H9 (cell line): ENCODE data around the gene USP26. TPM values are rescaled to one million over a fixed set of nuclear protein-coding genes. Genes with fewer than 3 reads are reported as not detected.

Experiments
- DNase-seq: peaks from one replicate; pipeline ENCODE4 v3.0.0-alpha.2; 2017
- H2AFZ ChIP-seq: one replicate; pipeline ENCODE4 v1.6.1; 2013; ENCODE audit warnings: mild to moderate bottlenecking, low read length, control low read depth, moderate library complexity
- H2AK5ac ChIP-seq: 2 replicates; pipeline ENCODE4 v1.6.1; 2013; ENCODE audit warnings: low read length, control low read depth, mixed read lengths; ENCODE audit not compliant: insufficient read length
- H2BK120ac ChIP-seq: one replicate; pipeline ENCODE4 v1.6.1; 2013; ENCODE audit warnings: low read depth, mild to moderate bottlenecking, low read length, control low read depth, inconsistent platforms; ENCODE audit not compliant: poor library complexity, severe bottlenecking
- H2BK12ac ChIP-seq: 2 replicates; pipeline ENCODE4 v1.6.1; 2013; ENCODE audit warnings: low read length, control low read depth, mixed read lengths, low read depth; ENCODE audit not compliant: insufficient read length
- H2BK15ac ChIP-seq: 2 replicates; pipeline ENCODE4 v1.6.1; 2013; ENCODE audit warnings: low read depth, low read length, control low read depth
- H2BK20ac ChIP-seq: one replicate; pipeline ENCODE4 v1.6.1; 2013; ENCODE audit warnings: low read depth, mild to moderate bottlenecking, low read length, control low read depth, inconsistent platforms; ENCODE audit not compliant: poor library complexity, severe bottlenecking
- H2BK5ac ChIP-seq: 2 replicates; pipeline ENCODE4 v1.6.1; 2013; ENCODE audit warnings: low read length, control low read depth, mixed read lengths; ENCODE audit not compliant: insufficient read length
- H3K14ac ChIP-seq: 2 replicates; pipeline ENCODE4 v1.6.1; 2013; ENCODE audit warnings: low read length, control low read depth; ENCODE audit not compliant: insufficient read depth
- H3K18ac ChIP-seq: 2 replicates; pipeline ENCODE4 v1.6.1; 2013; ENCODE audit warnings: low read depth, mild to moderate bottlenecking, mixed read lengths, low read length, control low read depth; ENCODE audit not compliant: insufficient read length
- H3K23ac ChIP-seq: 2 replicates; pipeline ENCODE4 v1.6.1; 2013; ENCODE audit warnings: low read length, control low read depth, mixed read lengths, low read depth; ENCODE audit not compliant: insufficient read length
- H3K23me2 ChIP-seq: 2 replicates; pipeline ENCODE4 v1.6.1; 2013; ENCODE audit warnings: low read depth, mild to moderate bottlenecking, mixed read lengths, low read length, control low read depth; ENCODE audit not compliant: insufficient read length, poor library complexity, severe bottlenecking
- H3K27ac ChIP-seq: 2 replicates; pipeline ENCODE4 v1.5.1; 2013; ENCODE audit warnings: low read length, control low read depth, mixed read lengths, low read depth; ENCODE audit not compliant: insufficient read length
- H3K27me3 ChIP-seq: 2 replicates; pipeline ENCODE4 v1.6.1; 2013; ENCODE audit warnings: low read length, control low read depth, inconsistent platforms; ENCODE audit not compliant: insufficient read depth
- H3K4ac ChIP-seq: 2 replicates; pipeline ENCODE4 v1.6.1; 2013; ENCODE audit warnings: low read depth, mild to moderate bottlenecking, control low read depth, inconsistent platforms, low read length, moderate library complexity
- H3K4me1 ChIP-seq: 2 replicates; pipeline ENCODE4 v1.6.1; 2013; ENCODE audit warnings: low read length, control low read depth, inconsistent platforms; ENCODE audit not compliant: insufficient read depth
- H3K4me2 ChIP-seq: 2 replicates; pipeline ENCODE4 v1.6.1; 2013; ENCODE audit warnings: low read length, control low read depth, mixed read lengths; ENCODE audit not compliant: insufficient read length, insufficient read depth
- H3K56ac ChIP-seq: 2 replicates; pipeline ENCODE4 v1.6.1; 2013; ENCODE audit warnings: low read depth, mild to moderate bottlenecking, mixed read lengths, low read length, control low read depth; ENCODE audit not compliant: insufficient read length
- H3K79me1 ChIP-seq: 2 replicates; pipeline ENCODE4 v1.6.1; 2013; ENCODE audit warnings: low read depth, mild to moderate bottlenecking, moderate library complexity, low read length, control low read depth, inconsistent platforms; ENCODE audit not compliant: insufficient read depth, poor library complexity, severe bottlenecking
- H3K79me2 ChIP-seq: 2 replicates; pipeline ENCODE4 v1.6.1; 2013; ENCODE audit warnings: low read length, control low read depth, inconsistent platforms; ENCODE audit not compliant: insufficient read depth
- H3K9ac ChIP-seq: 2 replicates; pipeline ENCODE4 v1.6.1; 2013; ENCODE audit warnings: low read length, control low read depth, mixed read lengths; ENCODE audit not compliant: insufficient read length; ENCODE audit errors: extremely low read depth
- H3K9me3 ChIP-seq: one replicate; pipeline ENCODE4 v1.6.1; 2013; ENCODE audit warnings: low read depth, low read length, inconsistent platforms; ENCODE audit not compliant: control insufficient read depth
- H3T11ph ChIP-seq: one replicate; pipeline ENCODE4 v1.6.1; 2013; ENCODE audit warnings: mild to moderate bottlenecking, low read length, control low read depth, inconsistent platforms
- H4K20me1 ChIP-seq: one replicate; pipeline ENCODE4 v1.6.1; 2013; ENCODE audit not compliant: control insufficient read depth, insufficient read length, insufficient read depth
- H4K5ac ChIP-seq: 2 replicates; pipeline ENCODE4 v1.6.1; 2013; ENCODE audit warnings: low read depth, mild to moderate bottlenecking, mixed read lengths, low read length, control low read depth; ENCODE audit not compliant: insufficient read length
- H4K8ac ChIP-seq: replicated peaks from 2 replicates; pipeline ENCODE4 v1.6.1; 2013; ENCODE audit warnings: low read length, control low read depth, mixed read lengths, low read depth; ENCODE audit not compliant: insufficient read length
- H4K91ac ChIP-seq: 2 replicates; pipeline ENCODE4 v1.6.1; 2013; ENCODE audit warnings: low read depth, mild to moderate bottlenecking, moderate library complexity, mixed read lengths, low read length, control low read depth; ENCODE audit not compliant: insufficient read length
- H3K27ac Mint-ChIP-seq, 3 experiments: 2 replicates in 2 of 3; 3 replicates in 1 of 3; pipeline ENCODE4 v1.8.0; 2020 to 2021; ENCODE audit warnings: mixed read lengths in 3 of 3, mild to moderate bottlenecking in 1 of 3, moderate library complexity in 1 of 3
- H3K27me3 Mint-ChIP-seq: 2 replicates; pipeline ENCODE4 v1.8.0; 2021; ENCODE audit warnings: low read depth, mild to moderate bottlenecking, moderate library complexity, mixed read lengths
- H3K36me3 Mint-ChIP-seq, 3 experiments: 2 replicates in 2 of 3; 3 replicates in 1 of 3; pipeline ENCODE4 v1.8.0; 2020 to 2021; ENCODE audit warnings: low read depth in 3 of 3, mixed read lengths in 3 of 3; ENCODE audit not compliant: insufficient read depth in 1 of 3
- H3K4me1 Mint-ChIP-seq, 2 experiments: 2 replicates each; pipeline ENCODE4 v1.8.0; 2020; ENCODE audit warnings: mixed read lengths in 2 of 2
- H3K4me3 Mint-ChIP-seq, 2 experiments: 2 replicates in 1 of 2; 3 replicates in 1 of 2; pipeline ENCODE4 v1.8.0; 2020 to 2021; ENCODE audit warnings: mild to moderate bottlenecking in 2 of 2, mixed read lengths in 2 of 2, moderate library complexity in 1 of 2
- H3K9me3 Mint-ChIP-seq, 2 experiments: 2 replicates in 1 of 2; 3 replicates in 1 of 2; pipeline ENCODE4 v1.8.0; 2020; ENCODE audit warnings: mild to moderate bottlenecking in 2 of 2, mixed read lengths in 2 of 2, moderate library complexity in 1 of 2
- WGBS: extraction: QIAGEN DNeasy Blood & Tissue Kit; methylation state at CpG from one replicate; pipeline ENCODE4 v1.1.7; 2013; ENCODE audit warnings: missing lambda C conversion rate, low lambda C conversion rate, mixed read lengths; ENCODE audit not compliant: insufficient read length; ENCODE audit errors: extremely low coverage; 5-methylcytosine and 5-hydroxymethylcytosine counted together
- total RNA-seq: library from RNA; stranded (reverse); gene quantifications from 2 replicates; pipeline ENCODE4 v1.2.1, GENCODE V29; 2021
- TF ChIP-seq, protein P1 (sequence below): fragments of 200-600 bp; sonication (generic); conservative IDR thresholded peaks from 3 replicates; pipeline ENCODE4 v1.8.0; 2021; ENCODE audit warnings: antibody characterized with exemption, mild to moderate bottlenecking

The USP26 gene
- total RNA-seq, 1 experiment from 2014 or later, result not detected

DNA sequence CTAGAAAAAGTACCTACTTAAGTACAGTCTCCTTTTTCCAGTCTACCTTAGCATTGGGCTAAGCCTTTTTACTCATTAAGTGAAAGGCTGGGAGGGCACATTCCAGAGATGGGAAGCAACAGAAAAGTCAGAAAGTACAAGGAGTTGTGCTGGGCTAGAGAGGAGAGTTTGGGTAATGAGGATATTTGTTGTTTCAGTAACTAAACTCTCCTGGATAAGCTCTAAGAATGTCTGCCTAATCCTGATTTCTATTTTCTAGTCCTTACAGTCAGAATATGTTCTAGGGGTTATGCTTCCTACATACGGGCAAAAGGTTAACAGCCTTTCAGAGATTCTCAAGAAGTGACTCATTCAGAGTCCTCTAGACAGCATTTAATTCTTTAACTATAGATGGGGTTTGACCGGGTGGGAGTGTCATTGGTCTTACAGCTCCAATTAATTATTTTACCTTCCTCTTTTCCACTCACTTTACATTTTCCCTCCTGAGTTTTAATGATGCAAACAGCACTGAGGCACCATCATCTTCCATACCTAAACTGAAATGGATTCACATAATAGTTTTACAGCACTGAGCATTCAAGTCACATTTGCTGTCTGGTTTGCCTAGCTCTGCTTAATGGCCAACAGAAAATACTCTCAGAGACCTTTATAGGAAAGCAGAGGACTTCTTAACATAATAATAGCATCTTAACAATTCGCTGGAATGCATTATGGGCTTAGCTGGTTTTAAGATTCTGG lies 42.9 kb downstream of the USP26 start:
- Histone ChIP-seq H2AFZ (no peak overlapping the region), H3K9me3 (no peaks in the 10 kb centered on the region), H3K14ac (no peak overlapping the region), H4K8ac (no peak overlapping the region), H2BK120ac (no peak overlapping the region), H4K5ac (no peak overlapping the region), H3K4ac (no peak overlapping the region), H3K9ac (no peak overlapping the region), H4K91ac (no peak overlapping the region), H3K18ac (no peak overlapping the region), H4K20me1 (no peaks in the 10 kb centered on the region), H2BK5ac (no peak overlapping the region), H2BK15ac (no peak overlapping the region), H3K79me2 (no peaks in the 10 kb centered on the region), H3K56ac (no peak overlapping the region), H3K4me2 (peak overlapping the region; percentile 12), H2BK12ac (no peak overlapping the region), H2BK20ac (no peak overlapping the region), H3K23me2 (no peaks in the 10 kb centered on the region), H3K27ac (no peak overlapping the region), H3K4me1 (peaks cover 6% of the 10 kb centered on the region; the same call in 1 of the 2 replicates), H3K27me3 (no peaks in the 10 kb centered on the region), H3K23ac (no peak overlapping the region), H2AK5ac (no peak overlapping the region), H3K79me1 (no peaks in the 10 kb centered on the region), H3T11ph (no peak overlapping the region)
- Mint-ChIP-seq H3K27me3 (no peaks in the 10 kb centered on the region), H3K27ac (peak overlapping the region in 2 of 3 experiments; percentile 1 to 69; a peak in 5 of 7 replicates), H3K4me3 (no peak overlapping the region; a peak in 1 of 5 replicates), H3K36me3 (peaks cover 0 to 4% (median 2%) of the 10 kb centered on the region in 3 experiments; a peak in 2 of 7 replicates), H3K4me1 (peaks cover 28 to 32% of the 10 kb centered on the region in 2 experiments), H3K9me3 (peaks cover 4 to 5% of the 10 kb centered on the region in 2 experiments; a peak in 3 of 5 replicates)
- TF ChIP-seq, protein P1, sequence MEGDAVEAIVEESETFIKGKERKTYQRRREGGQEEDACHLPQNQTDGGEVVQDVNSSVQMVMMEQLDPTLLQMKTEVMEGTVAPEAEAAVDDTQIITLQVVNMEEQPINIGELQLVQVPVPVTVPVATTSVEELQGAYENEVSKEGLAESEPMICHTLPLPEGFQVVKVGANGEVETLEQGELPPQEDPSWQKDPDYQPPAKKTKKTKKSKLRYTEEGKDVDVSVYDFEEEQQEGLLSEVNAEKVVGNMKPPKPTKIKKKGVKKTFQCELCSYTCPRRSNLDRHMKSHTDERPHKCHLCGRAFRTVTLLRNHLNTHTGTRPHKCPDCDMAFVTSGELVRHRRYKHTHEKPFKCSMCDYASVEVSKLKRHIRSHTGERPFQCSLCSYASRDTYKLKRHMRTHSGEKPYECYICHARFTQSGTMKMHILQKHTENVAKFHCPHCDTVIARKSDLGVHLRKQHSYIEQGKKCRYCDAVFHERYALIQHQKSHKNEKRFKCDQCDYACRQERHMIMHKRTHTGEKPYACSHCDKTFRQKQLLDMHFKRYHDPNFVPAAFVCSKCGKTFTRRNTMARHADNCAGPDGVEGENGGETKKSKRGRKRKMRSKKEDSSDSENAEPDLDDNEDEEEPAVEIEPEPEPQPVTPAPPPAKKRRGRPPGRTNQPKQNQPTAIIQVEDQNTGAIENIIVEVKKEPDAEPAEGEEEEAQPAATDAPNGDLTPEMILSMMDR, result no peak
- WGBS, result no CpG with 5 or more reads among the region's 3 CpGs
- no peak for DNase-seq
